ENCODE data around the gene BCAS4. TPM values are rescaled to one million over a fixed set of nuclear protein-coding genes. Genes with fewer than 3 reads are reported as not detected.

BCAS4 gene
- 24.0 to 32.6 TPM (median 25.3 TPM) in 5 replicates for total RNA-seq (2022; extraction: Qiagen RNA extraction; ENCODE audit: low read depth)

GRCh38 chr20:50794846-50795634 is at the start of gene BCAS4:
BCAS4 (plus strand) TSS chr20:50795061; CDS start chr20:50795084, 23 bp downstream.

Other genes with a start within 250 kb of the BCAS4 start
- gene RIPOR3, start 103.5 kb upstream of the BCAS4 start, total RNA-seq (2022; extraction: Qiagen RNA extraction; ENCODE audit: low read depth): 0.06 to 0.08 TPM in 2 of 5 replicates, not detected in the others
- gene PARD6B, start 63.5 kb upstream of the BCAS4 start, total RNA-seq (2022; extraction: Qiagen RNA extraction; ENCODE audit: low read depth): 1.8 to 3.4 TPM (median 2.4 TPM) in 5 replicates
- gene ADNP, start 136.4 kb downstream of the BCAS4 start, total RNA-seq (2022; extraction: Qiagen RNA extraction; ENCODE audit: low read depth): 38.9 to 50.5 TPM (median 44.7 TPM) in 5 replicates
- 66.4 to 123 TPM (median 68.7 TPM) in 5 replicates for gene DPM1, start 163.5 kb downstream of the BCAS4 start, total RNA-seq (2022; extraction: Qiagen RNA extraction; ENCODE audit: low read depth)
- gene MOCS3, start 163.8 kb downstream of the BCAS4 start, total RNA-seq (2022; extraction: Qiagen RNA extraction; ENCODE audit: low read depth): 4.9 to 6.3 TPM (median 5.7 TPM) in 5 replicates
- gene KCNG1, start 228.0 kb downstream of the BCAS4 start, total RNA-seq (2022; extraction: Qiagen RNA extraction; ENCODE audit: low read depth): 12.9 to 34.4 TPM (median 21.2 TPM) in 5 replicates

Measured in A549 treated with ZK216348 at 1 μM for 4 hours (cell line).